ENCODE measurements around the gene ZNF76.

Gene ZNF76

DNA sequence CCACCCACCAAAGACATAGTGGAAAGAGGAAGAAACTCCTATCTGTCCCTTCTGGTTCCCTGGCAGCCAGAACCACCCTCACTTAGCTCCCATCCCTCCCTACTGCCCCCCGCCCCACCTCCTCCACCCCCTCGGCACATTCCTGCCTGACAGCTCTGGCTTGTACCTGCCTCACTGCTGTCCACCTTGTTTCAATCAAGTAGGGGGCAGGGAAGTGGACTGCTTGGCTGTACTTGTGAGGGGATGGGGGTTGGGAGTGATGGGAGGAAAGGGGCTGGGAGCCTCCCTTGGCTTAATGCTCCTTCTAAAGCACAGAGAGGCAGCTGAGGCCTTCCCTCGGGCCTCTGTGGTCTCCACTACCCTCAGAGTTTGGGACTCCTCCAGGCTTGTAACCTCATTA is 22.1 kb upstream of the ZNF76 start:
- no peak for DNase-seq

DNA sequence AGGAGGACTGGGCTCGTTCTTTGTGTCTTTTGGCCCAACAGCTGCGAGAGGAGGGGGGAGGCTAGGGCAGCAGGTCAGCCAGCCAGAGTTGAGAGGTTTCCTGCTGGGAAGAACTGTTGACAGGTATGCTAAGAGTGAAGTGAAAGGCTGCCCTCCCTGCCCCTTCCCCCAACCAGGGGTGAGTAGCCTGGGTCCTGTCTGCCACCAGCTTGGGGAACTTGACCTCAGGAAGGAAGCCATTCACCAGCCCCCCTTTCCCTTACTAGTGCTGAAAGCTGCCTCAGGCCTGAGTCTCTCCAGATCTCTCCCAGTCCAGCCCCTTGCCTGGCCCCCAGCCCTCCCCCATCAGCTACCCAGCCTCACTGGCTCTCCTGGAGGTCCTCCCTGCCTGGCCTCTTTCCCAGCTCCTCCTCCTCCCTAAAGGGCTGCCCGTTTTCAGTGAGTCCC is 20.7 kb upstream of the ZNF76 start:
- no peak for DNase-seq

DNA sequence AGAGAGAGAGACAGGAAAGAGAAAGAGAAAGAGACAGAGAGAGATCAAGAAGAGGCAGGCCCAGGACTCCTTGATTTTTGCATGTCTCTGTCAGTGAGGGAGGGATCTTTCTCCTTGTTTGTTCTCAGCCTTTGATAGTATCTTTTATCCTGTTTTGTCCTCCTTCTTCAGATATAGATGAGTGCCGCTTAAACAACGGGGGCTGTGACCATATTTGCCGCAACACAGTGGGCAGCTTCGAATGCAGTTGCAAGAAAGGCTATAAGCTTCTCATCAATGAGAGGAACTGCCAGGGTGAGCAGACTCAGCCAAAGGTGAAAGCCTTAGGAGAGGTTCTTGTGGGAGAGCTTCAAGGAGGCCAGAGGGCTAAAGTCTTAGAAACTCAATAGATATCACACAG is 20.0 kb upstream of the ZNF76 start:
- no peak for DNase-seq

DNA sequence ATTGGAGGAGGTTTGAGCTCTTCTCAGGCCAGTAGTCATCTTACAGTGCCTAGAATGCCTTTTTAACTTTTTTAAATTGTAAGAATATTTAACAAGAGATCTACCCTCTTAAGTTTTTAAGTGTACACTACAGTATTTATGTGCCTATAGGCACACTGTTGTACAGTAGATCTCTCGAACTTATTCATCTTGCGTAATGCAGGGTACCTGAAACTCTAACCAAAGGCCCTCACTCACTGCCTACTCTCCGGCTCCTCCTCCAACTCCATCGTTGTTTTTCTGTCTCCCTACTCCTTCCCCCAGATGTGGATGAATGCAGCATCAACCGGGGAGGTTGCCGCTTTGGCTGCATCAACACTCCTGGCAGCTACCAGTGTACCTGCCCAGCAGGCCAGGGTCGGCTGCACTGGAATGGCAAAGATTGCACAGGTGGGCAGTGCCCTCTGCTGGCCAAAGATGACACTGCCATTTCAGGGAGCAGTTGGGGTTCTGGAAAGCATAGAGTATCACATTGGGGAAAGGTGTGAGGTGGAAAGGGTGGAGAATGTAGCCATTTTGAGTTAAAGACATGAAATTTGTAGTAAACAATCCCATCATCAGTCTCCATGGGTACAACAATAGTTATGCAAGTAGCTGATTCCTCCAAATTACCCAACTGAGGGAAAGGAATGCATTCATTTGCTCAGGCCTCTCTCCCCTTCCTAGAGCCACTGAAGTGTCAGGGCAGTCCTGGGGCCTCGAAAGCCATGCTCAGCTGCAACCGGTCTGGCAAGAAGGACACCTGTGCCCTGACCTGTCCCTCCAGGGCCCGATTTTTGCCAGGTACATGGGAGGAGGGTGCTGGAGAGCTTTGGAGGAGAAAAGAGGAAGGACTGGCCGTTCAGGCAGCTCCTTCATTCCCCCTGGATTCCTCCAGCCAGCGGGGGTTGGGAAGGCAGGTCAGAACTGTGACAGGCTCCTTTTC is 18.4 kb upstream of the ZNF76 start:
- peak; percentile 80 to 83 for DNase-seq

DNA sequence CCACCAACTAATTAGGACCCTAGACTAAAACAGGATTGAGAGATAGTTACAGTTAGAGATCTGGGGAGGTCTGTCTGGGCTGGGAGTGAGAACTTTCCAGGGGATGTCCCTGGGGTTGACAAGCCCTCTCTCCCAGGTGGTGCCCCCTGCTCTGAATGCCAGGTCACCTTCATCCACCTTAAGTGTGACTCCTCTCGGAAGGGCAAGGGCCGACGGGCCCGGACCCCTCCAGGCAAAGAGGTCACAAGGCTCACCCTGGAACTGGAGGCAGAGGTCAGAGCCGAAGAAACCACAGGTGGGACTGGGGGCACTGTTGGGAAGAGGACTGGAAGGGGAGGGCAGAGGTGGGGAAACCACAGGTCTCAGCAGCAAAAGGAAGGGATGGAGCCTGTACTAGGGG is 17.0 kb upstream of the ZNF76 start:
- DNase-seq: no peak

DNA sequence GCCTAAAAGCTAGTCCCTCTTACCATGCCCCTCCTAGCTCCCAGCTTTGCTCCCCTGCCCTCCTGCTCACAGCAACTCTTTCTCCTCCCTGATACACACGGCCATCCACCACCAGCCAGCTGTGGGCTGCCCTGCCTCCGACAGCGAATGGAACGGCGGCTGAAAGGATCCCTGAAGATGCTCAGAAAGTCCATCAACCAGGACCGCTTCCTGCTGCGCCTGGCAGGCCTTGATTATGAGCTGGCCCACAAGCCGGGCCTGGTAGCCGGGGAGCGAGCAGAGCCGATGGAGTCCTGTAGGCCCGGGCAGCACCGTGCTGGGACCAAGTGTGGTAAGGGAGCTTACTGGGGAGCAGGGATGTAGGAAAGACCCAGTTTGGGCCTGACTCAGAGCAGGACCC is 16.6 kb upstream of the ZNF76 start:
- DNase-seq: no peak

DNA sequence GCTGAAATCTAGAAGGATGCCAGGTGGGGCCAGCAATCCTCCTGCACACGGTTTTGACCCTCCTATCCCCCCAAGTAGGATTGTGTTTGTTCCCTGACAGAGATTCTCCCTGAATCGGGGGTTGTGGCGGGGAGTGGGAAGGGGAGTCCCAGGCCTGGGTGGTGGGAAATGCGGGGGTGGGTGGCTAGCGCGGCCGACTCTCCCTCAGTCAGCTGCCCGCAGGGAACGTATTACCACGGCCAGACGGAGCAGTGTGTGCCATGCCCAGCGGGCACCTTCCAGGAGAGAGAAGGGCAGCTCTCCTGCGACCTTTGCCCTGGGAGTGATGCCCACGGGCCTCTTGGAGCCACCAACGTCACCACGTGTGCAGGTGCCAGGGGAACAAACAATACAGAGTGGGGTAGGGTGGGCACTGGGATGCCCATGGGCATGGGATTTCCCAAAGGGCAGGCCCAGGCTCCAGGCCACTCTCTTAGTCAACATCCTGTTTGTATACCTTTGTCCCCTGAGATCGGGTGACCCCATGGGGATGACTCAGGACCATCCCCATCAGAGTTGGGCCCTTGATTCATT is 16.1 kb upstream of the ZNF76 start:
- no peak for DNase-seq

DNA sequence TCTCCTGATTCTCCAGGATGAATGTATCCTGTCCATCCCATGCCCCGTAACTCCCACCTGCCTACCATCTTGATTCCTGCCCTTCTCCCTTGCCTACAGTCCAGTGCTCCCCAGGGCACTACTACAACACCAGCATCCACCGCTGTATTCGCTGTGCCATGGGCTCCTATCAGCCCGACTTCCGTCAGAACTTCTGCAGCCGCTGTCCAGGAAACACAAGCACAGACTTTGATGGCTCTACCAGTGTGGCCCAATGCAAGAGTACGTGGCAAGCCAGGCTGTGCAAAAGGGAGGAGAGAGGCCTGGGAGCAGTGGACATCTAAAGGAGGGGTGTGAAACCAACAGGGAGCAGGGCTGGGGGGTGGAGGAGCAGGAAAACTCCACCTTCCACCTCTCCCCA is 15.0 kb upstream of the ZNF76 start:
- no peak for DNase-seq

DNA sequence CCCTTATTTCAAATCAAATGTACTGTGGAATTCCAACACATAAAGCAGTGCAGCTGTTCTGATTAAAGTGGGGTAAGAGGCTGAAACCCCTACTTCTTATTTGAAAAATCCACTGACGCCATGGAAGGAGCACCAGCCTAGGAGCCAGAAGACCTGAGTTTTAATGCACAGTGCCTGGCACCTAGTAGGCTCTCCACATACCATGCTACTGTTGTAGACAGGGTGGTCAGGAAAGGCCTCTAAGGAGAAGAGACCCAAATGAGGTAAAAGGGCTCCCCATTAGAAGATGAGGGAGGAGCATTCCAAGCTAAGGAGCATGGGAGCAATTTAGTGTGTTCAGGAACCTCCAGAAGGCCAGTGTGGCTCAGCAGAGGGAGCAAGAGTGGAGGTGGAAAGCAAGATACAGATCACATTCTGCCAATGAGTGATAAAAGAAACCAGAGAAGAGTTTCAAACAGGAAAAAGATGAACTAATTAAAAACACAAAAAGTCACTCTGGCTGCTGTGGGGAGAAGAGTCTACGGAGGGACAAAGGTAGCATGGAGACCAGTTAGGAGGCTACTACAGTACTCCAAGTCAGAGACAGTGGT is 11.8 kb upstream of the ZNF76 start:
- no peak for DNase-seq

DNA sequence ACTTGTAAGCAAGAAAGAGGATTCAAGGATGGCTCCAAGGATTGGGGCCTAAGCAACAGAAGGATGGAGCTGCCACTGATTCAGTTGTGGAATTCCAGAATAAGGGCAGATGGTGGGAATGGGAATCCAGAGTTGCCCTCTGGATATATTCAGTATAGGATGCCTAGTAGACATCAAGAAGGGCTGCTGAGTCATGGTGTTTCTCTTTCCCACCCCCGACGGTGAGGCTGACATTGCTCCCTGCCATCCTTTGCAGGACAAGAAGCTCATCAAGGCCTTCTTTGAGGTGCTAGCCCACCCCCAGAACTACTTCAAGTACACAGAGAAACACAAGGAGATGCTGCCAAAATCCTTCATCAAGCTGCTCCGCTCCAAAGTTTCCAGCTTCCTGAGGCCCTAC is 11.2 kb upstream of the ZNF76 start:
- DNase-seq: no peak

DNA sequence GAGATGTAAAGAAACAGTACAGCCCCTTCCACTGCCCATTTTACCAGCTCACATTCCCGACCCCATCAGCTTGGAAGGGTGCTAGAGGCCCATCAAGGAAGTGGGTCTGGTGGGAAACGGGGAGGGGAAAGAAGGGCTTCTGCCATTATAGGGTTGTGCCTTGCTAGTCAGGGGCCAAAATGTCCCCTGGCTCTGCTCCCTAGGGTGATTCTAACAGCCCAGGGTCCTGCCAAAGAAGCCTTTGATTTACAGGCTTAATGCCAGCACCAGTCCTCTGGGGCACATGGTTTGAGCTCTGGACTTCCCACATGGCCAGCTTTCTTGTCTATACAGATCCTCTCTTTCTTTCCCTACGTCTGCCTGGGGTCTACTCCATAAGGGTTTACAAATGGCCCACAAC is 10.6 kb upstream of the ZNF76 start:
- DNase-seq: no peak

DNA sequence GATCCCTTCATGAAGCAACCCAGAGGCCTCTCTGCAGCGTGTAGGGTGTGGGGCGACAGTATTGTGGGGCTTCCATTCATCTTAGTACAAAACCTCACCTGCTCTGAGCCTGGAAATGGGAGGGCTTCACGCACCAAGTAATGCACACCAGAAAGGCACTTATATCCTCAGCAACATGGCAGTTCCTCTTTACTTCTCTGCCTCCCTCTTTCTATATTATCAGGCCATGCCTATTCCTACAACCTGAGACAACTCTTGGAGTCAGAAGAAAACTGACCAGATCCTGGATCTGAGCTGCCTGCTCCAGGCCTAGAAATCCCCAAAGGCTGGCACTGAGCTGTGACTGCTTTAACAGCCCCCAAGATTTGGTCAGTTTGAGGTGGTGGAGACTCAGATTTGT is 7.6 kb upstream of the ZNF76 start:
- DNase-seq: no peak

DNA sequence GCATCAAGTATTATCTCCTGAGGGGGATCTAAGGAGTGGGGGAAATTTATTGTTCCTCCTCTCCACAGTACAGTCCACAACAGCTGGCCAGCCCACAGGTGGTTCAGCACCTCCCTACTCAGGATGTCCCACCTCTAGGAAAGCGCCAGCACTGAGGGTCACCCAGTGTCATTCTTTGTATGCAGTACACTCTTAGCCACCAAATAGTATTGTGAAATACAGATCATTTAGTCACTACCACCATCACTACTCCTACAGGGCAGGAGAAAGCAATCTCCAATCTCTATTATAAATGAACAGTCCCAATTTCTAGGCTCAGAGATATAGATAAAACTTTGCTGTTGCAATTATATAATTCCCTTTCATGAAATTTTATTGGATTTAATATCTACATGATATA is 6.3 kb upstream of the ZNF76 start:
- no peak for DNase-seq

DNA sequence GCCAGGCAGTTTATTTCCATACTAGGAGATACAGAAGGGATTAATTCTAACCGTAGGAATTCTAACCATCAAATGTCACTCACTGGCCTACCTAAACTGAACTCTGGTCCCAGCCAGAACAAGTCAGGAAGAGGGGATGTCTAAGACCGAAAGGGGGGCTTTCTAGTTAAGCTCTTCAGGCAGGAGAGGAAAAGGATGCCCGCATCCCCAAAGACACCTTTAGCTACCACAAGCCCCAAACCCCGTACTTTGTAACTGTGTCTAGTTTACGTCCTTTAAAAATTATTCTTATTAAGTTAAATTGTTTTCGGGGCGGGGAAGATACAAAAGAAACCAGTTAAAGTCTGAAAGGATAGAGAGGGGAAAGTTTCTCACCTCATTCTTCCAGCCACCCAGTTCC is 1.2 kb upstream of the ZNF76 start:
- no peak for DNase-seq

DNA sequence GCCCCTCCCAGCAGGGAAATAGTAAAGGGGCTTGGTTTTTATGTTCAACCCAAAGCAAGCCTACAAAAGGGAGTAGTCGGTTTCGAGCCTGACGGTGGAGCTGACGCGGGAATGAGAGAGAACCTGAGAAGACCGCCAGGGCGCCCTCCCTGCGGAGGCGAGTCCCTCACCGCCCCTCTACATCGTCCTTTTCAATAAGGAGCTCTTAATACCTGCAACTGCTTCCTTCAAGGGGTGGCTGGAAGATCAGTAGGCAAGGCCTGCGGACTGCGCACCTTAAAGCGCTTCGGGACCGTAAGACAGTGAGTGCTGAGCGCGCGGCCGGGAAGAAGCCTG is 709 bp upstream of the ZNF76 start:
- DNase-seq: peak in 1 of 2 donors; percentile 48

DNA sequence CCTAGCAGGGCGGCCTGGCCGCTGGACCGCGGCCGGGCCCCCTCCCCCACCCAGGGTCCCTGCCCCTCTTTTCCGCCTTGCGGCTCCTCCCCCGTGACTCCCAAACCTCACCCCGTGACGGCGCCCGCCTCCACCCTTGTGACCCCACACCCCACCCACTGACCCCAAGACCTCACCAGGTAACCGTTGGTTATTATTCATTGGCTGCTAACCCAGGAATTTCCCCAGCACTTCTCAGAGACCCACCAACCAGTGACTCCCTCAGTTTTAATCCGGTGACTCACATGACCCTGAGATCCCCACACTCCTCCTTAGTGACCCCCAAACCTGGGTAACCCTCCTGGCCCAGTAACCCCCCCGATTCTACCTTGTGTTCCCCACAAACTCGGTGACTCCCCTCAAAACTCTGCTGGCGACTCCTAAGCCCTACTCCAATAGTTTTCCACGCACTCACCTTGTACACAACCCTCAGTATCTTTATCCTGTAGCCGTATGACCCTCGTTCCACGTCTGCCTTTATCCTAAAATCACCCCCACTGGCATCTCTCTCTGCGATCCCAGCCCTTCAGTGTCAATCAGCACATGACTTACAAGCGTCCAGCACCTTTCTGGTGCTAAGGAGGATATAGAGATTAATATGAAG is 534 bp downstream of the ZNF76 start:
- DNase-seq: peak; percentile 69 to 76

DNA sequence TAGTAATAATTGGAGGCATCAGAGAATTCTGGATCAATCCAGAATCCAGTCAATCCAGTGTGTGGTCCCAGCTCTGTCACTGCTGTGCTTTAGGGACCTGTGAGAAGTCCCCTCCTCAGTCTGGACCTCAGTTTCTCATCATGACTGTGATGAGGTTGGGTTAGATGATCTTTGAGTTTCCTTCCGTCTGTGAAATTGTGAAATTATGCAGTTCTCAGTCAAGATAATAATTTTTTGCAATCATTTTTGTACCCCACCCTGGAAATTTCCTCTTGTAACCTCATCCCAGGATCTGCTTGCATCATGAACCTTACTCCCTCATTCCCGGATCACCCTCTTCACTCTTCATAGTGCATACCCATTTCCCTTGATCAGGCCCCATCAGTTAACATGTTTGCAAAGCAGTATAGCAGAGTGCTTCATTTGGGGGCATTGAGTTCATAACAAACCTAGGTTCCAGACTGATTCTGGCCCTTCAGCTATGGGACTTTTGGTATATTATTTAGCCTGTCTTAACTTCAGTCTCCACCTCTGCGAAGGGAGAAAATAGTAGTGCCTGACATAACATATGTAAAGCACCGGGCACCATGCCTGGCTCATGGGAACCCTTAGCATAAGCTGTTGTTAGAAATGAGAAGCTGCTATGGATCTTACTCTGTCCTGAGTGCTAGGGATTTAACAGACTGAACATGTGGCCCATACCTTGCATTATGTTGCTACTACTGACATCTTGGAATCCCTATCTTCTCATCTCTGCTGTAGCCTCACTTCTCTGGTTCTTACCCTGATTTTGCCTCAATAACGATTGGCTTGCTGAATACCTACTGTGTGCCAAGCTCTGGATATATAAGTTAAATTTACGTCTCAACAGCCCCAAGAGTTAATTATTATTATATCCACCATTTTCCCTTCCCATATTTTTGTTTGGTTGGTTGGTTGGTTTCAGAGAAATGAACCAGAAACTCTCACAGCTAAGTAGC is 1.3 kb downstream of the ZNF76 start:
- DNase-seq: no peak

DNA sequence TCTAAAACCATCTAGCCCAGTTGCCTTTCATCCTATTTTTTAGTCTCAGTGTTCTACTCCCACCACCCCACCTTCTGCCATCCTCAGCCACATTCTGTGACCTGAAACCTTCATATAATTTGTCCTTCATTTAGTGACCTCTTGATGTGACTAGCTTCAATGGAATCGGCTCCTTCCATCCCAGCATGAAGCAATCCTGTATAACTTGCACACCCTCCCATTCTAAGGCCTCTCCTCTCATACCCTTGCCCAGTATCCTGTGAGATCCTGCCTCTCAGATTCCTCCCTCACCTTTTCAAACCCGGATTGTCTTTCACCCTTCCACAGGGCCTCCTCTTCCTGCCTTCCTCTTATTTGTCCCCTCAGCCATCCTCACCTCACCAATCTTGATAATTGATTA is 3.1 kb downstream of the ZNF76 start:
- DNase-seq: no peak

DNA sequence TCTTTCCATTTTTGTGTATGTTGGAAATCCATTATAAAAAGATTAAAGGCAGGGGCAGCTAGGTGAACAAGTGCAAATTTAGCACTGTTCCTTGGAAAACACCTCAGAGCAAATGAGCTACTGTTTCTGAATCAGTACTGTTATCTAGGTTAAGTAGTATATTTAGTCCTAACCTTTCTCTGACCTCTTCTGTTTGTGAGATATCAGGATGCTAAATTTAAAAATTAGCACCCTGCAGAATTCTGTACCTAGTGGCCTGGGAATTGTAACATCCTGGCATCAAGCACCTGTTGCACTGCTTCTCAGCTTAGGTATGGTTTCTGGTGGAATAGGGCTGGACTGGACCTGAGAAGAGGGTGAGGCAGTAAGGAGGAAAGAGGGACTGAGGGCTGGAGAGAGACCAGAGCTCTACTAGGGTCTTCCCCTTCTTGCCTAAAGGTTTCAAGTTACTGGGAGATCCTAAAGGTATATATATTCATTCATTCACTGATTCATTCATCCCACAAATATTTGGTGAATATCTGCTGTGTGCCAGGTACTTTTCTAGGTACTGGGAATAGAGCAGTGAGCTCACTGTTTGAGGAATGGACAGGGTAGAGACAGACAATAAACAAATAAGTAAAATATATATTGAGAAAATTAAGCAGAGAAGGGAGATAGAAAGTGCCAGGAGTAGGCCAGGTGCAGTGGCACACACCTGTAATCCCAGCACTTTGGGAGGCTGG is 5.2 kb downstream of the ZNF76 start:
- DNase-seq: no peak

DNA sequence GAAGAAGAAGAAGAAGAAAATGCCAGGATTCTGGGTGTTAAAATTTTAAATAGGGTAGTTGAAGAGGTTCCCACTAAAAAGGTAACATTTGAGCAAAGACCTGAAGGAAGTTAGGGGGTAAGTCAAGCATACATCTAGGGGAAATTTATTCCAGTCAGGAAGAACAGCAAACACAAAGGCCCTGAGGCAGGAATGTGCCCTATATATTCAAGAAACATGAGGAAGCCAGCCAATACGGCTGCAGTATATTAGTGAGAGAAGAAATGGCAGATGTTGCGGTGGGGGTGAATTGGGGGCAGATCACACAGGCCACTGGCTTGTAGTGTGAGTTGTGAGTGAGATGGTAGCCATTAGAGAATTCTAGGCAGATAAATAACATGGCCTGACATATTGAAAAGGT is 6.0 kb downstream of the ZNF76 start:
- no peak for DNase-seq

DNA sequence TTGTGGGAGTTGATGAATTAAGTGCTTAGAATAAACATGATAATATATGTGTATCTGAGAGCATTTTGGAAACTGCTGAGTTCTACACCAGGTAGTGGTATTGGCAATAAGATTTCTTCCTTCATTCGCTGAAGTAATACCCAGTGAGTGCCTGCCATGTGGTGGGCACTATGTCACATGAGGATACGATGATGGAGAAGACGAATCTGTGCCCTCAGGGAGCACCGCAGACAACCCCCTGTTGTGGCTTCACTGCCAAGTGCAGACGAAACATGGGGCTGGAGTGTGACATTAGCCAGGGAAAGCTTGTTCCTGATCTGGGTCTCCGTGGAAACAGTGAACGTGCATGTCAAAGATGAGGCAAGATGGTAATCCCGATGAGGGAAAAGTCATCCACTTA is 7.9 kb downstream of the ZNF76 start:
- no peak for DNase-seq

DNA sequence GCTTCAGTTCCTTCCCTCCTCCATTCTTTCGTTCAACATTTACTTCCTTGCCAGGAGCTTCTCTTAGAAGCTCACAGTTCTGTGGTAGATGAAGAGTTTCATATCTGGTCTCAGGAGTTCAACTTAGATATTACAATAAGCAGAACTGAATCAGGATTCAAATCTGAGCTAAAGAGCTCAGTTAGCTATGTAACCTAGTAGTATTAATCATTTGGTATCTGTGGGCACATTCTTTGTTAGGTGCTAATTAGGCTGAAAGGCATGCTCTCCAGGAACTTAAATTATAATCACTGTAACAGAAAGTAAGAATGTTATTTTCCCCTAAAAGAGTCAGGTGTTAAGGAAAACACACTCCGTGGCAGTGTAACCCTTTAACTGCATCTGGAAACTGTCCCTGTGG is 8.4 kb downstream of the ZNF76 start:
- DNase-seq: no peak

Measured in stimulated activated CD4-positive, alpha-beta T cell treated with anti-CD3 and anti-CD28 coated beads, Interleukin-2, amount 100 ng/mL, for 24 hours (primary cell).